Measurements from ENCODE around the gene INSL3. TPM values are rescaled to one million over a fixed set of nuclear protein-coding genes. Genes with fewer than 3 reads are reported as not detected.

The INSL3 gene
- total and polyA plus RNA-seq, 2 of the 13 experiments (the other 11 are each of a cell fraction or from before 2014, with no cell fraction given): 0.30 TPM; not detected in 1

DNA sequence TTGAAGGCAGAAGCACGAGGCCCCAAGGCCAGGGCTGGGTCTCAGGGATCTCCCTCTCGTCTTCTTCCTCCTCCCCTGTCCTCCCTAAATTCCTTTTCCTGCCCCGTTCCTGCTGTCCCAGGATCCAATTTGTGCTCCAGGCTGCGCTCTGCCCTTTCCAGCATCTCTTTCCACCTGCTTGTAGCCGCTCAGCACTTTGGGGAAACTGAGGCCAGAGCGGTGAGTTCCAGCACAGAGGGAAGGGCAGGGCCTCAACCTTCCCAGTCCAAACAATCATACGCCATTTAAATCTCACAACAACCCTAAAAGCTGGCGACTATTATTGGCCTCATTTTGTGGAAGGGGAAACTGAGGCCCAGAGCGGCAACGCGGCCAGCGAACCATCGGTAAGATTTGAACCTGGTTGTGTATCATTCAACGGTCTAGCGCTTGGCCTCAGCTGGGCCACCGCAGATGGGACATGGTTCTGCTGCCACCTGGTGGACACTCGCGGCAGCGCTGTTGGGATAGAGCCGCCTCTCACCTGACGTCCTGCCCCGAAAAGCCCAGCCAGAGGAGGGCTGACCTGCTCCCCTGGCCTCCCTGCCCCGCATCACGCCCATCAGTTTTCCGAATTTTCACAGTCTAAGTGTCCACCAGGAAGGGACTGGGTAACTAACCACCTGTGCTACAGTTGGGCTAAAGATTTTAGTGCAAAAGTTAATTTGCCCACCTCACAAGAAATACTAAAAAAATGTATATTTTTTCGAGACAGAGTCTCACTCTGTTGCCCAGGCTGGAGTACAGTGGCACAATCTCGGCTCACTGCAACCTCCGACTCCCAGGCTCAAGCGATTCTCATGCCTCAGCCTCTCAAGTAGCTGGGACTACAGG is 34.2 kb upstream of the INSL3 start (continued):
- TF ChIP-seq, protein P1, sequence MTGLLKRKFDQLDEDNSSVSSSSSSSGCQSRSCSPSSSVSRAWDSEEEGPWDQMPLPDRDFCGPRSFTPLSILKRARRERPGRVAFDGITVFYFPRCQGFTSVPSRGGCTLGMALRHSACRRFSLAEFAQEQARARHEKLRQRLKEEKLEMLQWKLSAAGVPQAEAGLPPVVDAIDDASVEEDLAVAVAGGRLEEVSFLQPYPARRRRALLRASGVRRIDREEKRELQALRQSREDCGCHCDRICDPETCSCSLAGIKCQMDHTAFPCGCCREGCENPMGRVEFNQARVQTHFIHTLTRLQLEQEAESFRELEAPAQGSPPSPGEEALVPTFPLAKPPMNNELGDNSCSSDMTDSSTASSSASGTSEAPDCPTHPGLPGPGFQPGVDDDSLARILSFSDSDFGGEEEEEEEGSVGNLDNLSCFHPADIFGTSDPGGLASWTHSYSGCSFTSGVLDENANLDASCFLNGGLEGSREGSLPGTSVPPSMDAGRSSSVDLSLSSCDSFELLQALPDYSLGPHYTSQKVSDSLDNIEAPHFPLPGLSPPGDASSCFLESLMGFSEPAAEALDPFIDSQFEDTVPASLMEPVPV (CRISPR knock-in tag; IDR thresholded peaks at IDR 0.05): no peak
- no peak for TF ChIP-seq ZNF296 (CRISPR knock-in tag; conservative IDR thresholded peaks at IDR 0.05)
- no peak for TF ChIP-seq HMG20A (CRISPR knock-in tag; IDR thresholded peaks at IDR 0.05; ENCODE audit: borderline replicate concordance)
- TF ChIP-seq, protein P2, sequence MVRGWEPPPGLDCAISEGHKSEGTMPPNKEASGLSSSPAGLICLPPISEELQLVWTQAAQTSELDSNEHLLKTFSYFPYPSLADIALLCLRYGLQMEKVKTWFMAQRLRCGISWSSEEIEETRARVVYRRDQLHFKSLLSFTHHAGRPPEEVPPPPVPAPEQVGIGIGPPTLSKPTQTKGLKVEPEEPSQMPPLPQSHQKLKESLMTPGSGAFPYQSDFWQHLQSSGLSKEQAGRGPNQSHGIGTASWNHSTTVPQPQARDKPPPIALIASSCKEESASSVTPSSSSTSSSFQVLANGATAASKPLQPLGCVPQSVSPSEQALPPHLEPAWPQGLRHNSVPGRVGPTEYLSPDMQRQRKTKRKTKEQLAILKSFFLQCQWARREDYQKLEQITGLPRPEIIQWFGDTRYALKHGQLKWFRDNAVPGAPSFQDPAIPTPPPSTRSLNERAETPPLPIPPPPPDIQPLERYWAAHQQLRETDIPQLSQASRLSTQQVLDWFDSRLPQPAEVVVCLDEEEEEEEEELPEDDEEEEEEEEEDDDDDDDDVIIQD (CRISPR knock-in tag; IDR thresholded peaks at IDR 0.05; ENCODE audit: low read depth): no peak
- TF ChIP-seq FOSL2 (CRISPR knock-in tag; IDR thresholded peaks at IDR 0.05): peak; percentile 51
- 0 out of 2 replicates have a peak, but pooled peaks have one; percentile 21 for TF ChIP-seq ZNF614 (CRISPR knock-in tag; IDR thresholded peaks at IDR 0.05; ENCODE audit: borderline replicate concordance)
- no peak for TF ChIP-seq TOE1 (CRISPR knock-in tag; IDR thresholded peaks at IDR 0.05)
- no peak for TF ChIP-seq ZNF713 (CRISPR knock-in tag; IDR thresholded peaks at IDR 0.05)
- TF ChIP-seq ZNF589 (CRISPR knock-in tag; conservative IDR thresholded peaks at IDR 0.05): no peak
- no peak for TF ChIP-seq NFE2 (CRISPR knock-in tag; IDR thresholded peaks at IDR 0.05)
- TF ChIP-seq ZNF549 (CRISPR knock-in tag; IDR thresholded peaks at IDR 0.05): no peak
- TF ChIP-seq ZNF510 (CRISPR knock-in tag; IDR thresholded peaks at IDR 0.05; ENCODE audit: low read depth): no peak
- no peak for TF ChIP-seq SOX6 (IDR thresholded peaks at IDR 0.05)
- TF ChIP-seq SOX6 (CRISPR knock-in tag; IDR thresholded peaks at IDR 0.05): peak; percentile 21; the same call in 1 of the 2 replicates
- TF ChIP-seq AHR (CRISPR knock-in tag; IDR thresholded peaks at IDR 0.05): no peak
- no peak for TF ChIP-seq ZBTB7B (CRISPR knock-in tag; IDR thresholded peaks at IDR 0.05)
- no peak for TF ChIP-seq ZNF468 (CRISPR knock-in tag; IDR thresholded peaks at IDR 0.05)
- no peak for TF ChIP-seq TMF1 (CRISPR knock-in tag; IDR thresholded peaks at IDR 0.05; ENCODE audit: low read depth)
- TF ChIP-seq PTBP1 (IDR thresholded peaks at IDR 0.05; ENCODE audit: low read depth, low read length, poor library complexity, severe bottlenecking): no peak
- no peak for TF ChIP-seq ZNF234 (CRISPR knock-in tag; conservative IDR thresholded peaks at IDR 0.05)
- no peak for TF ChIP-seq ZNF496 (CRISPR knock-in tag; IDR thresholded peaks at IDR 0.05; ENCODE audit: insufficient replicate concordance)
- no peak for TF ChIP-seq SP140L (CRISPR knock-in tag; IDR thresholded peaks at IDR 0.05; ENCODE audit: borderline replicate concordance)
- no peak for TF ChIP-seq ZNF530 (CRISPR knock-in tag; IDR thresholded peaks at IDR 0.05; ENCODE audit: low read depth)
- no peak for TF ChIP-seq SATB2 (CRISPR knock-in tag; IDR thresholded peaks at IDR 0.05)
- TF ChIP-seq ZNF350 (CRISPR knock-in tag; IDR thresholded peaks at IDR 0.05; ENCODE audit: borderline replicate concordance, low read depth): no peak
- TF ChIP-seq ATF1 (CRISPR knock-in tag; IDR thresholded peaks at IDR 0.05): no peak
- TF ChIP-seq, protein P3, sequence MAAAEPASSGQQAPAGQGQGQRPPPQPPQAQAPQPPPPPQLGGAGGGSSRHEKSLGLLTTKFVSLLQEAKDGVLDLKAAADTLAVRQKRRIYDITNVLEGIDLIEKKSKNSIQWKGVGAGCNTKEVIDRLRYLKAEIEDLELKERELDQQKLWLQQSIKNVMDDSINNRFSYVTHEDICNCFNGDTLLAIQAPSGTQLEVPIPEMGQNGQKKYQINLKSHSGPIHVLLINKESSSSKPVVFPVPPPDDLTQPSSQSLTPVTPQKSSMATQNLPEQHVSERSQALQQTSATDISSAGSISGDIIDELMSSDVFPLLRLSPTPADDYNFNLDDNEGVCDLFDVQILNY (CRISPR knock-in tag; conservative IDR thresholded peaks at IDR 0.05): no peak
- TF ChIP-seq ZNF383 (CRISPR knock-in tag; IDR thresholded peaks at IDR 0.05; ENCODE audit: borderline replicate concordance): no peak
- no peak for TF ChIP-seq PHF5A (CRISPR knock-in tag; IDR thresholded peaks at IDR 0.05; ENCODE audit: low read depth, unreplicated experiment)
